GM18909 (cell line): ENCODE results near the gene MPRIP.

Source experiments
- ATAC-seq: cut with Tn5 transposase; IDR thresholded peaks from one replicate; pipeline ENCODE4 v1.9.1; 2021; ENCODE audit warnings: mild to moderate bottlenecking; ENCODE audit not compliant: unreplicated experiment, poor library complexity

MPRIP gene

DNA sequence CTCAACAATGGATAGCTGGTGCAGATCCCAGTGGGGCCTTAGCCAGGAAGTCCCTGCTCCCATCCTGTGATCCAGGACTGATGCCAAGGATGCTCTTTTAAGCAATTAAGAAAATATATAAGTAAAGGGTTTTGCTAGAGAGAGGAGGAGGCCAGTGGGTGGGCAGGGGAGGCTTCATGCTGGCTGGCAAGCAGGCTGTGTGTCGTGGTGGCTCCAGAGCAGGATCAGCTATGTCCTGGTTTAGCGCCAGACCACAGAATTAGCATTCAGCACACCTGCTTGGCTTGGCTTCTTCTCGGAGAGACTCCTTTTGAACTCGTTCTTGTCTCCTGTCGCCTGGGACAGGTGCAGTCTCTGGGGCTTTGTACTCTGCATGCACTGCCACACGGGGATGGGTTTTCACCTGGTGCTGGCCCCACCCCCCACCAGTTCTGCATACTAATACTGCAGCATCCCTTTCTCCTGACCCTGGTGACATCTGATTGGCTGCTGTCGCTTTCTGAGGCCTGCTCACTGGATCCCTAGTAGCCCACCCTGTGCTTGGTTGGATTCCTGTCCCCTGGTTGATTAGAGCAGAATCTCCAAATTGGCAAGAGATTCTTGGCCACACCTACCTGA is 97.8 kb downstream of the MPRIP start:
- ATAC-seq, result no peak

DNA sequence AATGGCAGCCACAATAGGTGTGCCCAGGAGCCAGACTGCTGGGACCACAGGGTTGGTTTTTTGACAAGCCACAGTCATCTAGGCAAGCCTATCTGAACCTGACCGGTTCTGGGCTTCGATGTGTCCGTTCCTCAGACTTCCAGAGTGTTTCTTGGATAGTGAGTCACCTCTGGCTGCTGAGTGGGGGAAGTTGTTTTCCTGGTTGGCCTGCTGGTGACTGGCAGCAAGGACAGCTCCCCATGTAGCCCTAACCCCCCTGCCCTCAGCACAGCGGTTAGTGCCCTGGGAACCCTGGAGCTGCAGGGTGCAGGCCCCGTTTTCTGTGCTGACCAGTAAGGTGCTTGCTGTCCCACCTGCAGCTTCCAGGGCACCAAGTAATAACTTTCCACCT is 98.3 kb downstream of the MPRIP start:
- no peak for ATAC-seq

DNA sequence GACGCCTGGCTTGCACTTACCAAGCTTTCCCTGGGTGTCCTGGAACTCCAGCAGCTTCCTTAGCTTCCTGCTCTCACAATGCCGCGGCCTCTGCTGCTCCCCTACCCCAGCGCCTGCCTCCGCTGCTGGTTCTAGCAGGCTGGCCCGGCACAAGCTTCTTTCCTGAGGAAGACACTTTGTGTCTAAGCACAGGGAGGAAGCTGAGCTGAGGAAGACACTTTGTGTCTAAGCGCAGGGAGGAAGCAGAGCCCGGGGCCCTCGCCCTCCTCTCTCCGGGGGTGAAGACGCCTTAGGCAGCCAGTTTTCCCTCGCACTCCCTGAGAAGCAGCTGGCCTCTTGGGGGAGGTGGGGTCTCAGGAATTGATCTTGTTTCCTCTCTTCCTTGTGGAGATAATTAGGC is 99.0 kb downstream of the MPRIP start:
- ATAC-seq, result no peak

DNA sequence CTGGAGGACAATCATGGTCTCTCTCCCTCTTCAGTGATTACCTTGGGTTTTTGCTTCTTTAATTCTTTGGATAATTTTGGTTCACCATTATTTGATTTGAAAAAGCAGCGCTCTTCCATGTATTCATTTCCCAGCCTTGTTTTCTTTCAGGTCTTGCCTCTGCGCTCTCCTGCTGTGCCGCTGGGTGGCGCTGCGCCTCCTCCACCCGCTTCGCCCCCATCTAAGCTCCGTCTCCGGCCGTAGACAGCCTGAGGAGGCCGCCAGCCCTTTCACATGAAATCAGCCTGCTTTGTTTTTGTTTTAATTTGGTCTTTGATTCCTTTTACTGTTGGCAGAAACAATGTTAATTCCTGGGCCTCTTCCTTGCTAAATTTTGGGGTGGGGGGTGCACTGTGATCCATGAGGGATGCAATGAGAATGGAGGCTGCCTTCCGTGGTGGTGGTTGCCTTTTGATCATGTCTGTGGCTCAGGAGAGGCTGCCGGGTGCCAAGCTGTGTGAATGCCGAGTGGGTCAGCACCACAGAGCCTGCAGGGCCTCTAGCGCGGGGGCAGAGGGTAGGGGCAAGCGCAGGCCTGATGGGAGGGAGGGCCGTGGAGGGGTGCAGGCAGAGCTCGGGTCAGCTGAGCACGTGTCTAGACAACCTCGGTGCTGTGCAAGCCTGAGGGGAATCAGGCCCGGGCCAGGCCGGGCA is 99.7 kb downstream of the MPRIP start:
- ATAC-seq, result no peak

DNA sequence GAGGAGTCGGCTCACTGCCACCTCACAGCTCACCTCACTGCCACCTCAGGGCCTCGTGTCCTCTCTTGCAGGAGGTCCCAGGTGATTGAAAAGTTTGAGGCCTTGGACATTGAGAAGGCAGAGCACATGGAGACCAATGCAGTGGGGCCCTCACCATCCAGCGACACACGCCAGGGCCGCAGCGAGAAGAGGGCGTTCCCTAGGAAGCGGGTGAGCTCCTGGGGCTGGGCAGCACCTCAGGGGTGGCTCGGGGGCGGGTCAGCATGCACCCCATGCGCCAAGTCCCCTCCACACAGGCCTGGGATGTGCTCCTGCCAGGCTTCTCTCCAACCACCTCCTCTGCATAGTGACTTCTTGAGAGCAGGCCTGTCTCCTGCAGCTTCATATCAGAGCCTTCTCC is 100.3 kb downstream of the MPRIP start:
- ATAC-seq, result no peak

DNA sequence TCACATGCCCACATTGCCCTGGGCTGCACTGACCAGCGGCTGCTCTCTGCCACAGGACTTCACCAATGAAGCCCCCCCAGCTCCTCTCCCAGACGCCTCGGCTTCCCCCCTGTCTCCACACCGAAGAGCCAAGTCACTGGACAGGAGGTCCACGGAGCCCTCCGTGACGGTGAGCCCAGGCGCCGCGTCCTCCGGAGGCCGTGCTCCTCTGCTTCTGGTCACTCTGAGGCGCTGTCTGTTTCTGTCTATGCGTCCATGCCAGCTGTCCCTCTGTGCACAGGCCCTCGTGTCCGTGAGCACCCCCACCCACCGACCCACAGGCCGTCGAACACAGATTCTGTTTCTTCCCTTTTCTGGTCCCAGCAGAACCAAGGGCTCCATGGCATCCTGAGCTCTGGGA is 101.2 kb downstream of the MPRIP start:
- no peak for ATAC-seq

DNA sequence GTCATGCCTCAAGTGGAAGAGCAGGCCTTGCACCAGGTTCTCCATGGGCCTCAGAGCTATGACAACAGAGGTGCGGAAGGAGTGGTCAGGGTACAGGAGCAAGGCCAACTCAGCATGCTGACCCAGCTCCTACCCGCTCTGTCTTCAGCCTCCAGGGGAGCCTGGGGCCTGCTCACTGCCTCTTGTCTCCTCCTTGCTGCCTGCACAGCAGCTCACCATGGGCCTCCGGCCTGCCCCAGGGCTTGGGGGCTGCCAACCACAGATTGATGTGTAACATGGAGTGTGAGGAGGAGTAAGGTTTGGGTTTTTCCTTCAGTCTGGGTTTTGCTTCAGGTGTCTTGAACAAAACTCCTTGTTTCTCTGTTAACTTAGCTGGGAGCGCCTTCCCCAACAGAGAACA is 101.8 kb downstream of the MPRIP start:
- no peak for ATAC-seq

DNA sequence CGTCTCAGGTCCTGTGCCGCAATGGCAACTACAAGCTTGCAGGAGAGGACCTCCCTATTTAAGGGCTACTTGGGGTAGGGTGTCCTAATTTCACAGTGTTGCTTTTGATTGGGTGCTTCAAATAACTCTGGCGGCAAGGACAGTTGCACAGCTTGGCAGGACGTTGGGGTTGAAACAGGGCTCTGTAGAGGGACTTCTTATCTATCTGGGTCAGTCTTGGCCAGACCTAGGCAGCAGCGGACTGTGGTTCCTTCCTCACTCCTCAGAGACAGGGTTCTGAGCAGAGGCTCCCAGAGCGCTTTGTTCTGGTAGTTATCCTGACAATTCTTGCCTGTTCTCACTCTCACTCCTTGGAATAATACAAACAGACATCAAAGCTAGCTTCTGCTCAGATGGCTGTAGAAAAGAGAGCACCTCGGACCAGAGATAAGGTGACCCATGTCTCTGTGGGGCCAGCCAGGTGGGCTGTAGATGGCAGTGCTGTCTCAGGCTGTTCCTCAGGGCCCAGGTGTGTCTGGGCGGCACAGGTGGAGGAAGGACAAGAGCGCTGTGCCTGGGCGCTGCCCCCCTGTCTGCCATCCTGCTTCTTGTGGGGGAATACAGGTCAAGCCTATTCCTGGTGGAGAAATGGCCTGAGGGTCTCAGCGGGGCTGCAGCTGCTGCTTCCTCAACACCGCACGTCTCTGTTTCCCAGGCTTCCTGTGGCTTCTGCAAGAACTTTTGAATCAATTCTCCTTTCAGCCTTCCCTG is 102.8 kb downstream of the MPRIP start:
- ATAC-seq, result no peak

DNA sequence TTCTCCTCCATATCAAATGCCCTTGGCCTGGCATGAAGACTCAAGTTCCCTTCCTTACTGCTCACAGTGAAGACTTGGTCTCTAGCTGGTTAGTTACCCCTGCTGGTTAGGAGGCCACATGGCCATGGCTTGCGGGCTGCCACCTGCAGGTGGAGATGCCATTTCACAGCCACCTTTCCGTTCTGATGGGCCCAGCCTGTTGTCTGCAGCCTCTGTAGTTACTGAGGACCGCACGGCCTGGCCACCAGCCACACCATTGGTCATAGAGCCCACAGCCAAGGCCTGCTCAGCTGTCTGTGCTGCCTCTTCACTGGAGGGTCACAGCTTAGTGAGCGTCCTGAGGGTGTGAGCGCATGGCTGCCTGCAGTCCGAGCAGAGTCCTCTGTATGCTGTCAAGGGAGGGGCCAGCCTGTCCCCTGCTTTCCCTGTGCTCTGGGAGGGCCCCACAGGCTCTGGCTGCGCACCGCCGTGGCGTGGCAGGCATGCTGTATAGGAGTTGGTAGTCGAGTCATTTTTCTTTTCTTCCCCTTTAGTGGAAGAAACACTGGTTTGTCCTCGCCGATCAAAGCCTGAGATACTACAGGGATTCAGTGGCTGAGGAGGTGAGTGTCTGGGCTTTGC is 104.6 kb downstream of the MPRIP start:
- no peak for ATAC-seq

DNA sequence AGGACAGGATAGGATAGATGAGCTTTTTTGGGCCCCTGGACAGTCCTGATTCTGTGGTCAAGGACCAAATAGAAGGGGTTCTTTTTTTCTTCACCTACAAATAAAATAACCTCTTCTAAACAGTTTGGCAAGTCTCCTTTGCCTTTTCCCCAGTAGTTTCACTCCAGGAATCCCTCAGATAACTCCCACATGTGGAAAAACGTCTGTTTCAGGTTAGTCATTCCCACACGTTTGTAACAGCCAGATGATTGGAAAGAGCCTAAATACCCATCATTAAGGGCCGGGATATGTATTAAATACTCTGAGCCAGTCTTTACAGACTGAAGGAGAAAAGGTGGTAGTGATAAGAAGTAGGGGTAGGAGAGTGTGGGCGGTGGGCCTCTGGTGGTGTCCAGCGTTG is 105.6 kb downstream of the MPRIP start:
- ATAC-seq, result no peak

DNA sequence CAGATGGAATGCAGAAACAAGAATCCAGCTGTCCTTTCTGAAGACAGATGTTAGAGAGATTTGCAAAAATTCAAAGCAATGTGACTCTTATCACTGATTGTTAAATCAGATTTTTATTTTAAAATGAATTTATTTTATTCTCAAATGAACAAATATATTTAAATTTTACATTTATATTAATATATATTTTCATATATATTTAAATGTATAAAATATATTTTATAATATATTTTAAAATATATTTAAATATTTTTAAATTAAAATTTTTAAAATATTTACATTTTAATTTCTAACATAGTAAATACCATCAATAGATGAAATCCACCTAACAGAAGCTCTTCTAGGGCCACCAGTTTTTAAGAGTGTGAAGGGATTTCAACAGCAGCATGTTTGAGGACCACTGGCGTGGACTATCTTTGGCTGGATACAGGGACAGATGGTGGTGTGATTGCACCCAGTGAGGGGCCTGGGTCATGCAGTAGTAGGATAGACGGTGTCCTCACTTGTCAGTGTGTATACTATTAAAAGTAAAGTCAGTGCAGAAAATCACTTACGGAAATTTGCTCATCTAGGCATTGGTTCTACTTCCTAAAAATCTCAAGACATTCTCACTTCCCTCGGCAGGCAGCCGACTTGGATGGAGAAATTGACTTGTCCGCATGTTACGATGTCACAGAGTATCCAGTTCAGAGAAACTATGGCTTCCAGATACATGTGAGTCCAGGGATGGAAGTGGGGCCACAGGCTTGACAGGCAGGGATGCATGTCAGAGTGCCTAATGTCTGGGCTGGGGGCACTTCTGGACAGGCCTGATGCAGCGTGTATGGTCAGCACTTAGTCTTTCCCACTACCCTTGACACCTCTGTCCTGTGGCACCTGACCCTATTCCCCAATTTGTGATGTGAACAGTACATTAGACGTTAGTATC is 107.5 kb downstream of the MPRIP start:
- ATAC-seq, result no peak

DNA sequence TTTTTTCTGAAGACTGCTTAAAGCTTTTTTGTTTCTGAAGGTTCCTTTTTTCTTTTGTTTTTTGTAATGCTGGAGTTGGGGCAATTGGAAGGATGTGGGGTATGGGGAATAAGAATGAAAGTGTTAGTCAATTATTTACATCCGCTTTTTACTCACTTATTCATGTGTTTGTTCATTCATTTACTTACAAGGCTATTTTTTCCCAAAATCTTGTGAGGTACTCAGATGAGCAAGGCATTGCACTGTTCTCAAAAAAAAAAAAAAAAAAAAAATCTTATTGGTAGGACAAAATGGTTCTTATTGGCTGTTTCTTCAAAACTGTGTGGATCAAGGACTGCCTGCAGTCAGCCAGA is 108.2 kb downstream of the MPRIP start:
- no peak for ATAC-seq

DNA sequence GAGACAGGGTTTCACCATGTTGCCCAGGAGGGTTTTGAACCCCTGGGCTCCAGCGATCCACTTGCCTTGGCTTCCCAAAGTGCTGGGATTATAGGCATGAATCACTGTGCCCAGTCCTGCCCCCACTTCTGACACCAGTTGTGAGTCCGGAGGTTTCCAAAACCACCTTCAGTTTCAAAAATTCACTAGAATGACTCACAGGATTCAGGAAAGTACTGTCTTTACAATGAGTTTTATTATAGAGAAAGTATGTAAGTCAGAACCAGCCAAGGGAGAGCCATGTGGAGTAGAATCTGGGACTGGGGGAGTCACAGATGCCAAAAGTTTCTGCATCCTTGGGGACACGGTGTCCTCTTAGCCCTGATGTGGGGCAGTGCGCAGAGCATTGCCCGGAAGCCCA is 108.8 kb downstream of the MPRIP start:
- ATAC-seq, result no peak

DNA sequence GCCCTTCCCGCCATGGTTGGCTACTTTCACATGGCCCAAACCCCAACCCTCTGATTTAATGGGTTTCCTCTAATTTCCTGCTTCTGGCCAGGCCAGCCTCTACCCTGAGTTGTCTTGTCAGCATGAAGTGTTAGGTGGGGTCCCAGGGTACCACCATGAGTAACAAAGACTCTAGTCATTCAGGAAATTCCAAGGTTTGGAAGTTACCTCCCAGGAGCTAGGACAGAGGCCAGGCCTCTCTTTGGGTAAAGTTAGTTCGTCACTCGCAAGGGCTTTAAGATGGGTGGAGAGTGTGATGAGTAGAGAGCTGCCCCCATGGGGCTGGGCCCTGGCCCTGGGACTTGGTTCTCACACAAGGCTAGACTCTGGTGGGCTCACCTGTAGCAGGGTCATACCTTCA is 109.3 kb downstream of the MPRIP start:
- ATAC-seq, result no peak

DNA sequence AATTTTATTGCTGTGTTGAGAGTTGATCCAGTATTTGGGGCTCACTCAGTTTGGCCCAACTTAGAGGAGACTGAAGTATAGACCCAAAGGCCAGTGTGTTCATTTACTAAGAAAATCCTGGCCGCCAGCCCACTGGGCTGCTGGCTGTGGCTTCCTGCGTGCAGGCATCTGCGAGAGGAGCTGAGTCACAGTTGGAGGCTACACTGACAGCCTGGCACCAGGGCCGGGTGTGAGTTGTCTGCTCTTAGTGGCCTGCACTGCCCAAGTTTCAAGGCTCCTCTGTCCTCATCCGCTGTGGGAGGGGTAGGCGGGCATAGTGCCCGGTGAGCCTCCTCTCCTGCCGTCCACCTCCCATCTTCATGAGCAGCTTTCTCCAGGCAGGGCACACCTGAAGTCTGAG is 109.7 kb downstream of the MPRIP start:
- no peak for ATAC-seq

DNA sequence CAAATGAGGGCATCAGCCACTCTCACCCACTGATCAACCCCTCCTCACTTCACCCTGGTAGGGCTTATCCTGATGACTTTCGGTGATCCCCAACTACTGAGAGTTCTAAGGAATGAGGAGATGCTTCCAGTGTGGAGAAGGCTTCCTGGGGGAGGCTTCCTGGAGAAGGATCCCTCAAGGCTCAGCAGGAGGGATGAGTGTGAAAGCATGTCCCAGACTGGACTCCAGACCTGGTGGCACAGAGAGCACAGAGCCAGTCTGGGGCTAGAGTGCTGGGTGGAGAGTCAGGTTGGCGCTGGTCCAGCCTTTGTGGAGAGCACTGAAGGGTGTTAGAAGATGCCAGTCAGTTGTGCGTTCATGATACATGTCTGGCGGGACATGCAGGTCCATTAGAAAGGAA is 110.1 kb downstream of the MPRIP start:
- no peak for ATAC-seq

DNA sequence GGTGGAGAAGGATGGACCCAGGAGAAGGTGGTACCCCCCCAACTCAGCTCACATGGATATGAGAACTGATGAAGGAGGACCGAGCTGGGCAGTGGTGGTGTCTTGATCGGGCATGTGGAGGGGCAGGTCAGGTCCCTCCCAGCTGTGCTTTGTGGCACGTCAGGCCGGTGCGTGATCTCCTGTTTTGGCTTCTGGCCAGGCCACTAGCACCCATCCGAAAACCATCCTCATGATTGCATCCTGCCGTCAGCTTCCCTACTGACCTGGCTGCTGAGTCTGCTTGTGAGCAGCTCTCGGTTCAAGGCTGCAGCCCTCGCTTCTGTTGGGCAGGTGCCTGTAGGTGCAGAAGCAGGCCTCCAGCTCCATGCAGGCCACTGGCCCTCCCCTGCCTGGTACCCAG is 110.8 kb downstream of the MPRIP start:
- ATAC-seq, result no peak

DNA sequence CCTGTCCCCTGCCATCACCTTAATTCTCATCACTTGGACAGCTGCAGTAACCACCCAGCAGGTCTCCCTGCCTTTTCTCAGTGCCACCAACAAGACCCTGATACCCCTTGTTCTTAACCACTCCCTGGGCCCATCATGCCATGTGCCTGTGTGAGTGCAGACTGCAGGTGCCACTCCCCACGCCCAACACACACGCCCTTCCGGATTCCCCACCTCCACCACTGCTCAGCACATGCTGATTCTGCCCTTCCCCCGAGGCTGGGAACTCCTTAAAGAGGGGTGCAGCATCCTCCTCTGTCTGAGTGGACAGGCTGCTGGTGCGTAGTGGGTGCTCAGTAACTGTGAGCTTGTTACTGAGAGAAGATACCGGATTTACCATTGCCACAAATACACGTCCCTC is 111.5 kb downstream of the MPRIP start:
- ATAC-seq, result no peak

DNA sequence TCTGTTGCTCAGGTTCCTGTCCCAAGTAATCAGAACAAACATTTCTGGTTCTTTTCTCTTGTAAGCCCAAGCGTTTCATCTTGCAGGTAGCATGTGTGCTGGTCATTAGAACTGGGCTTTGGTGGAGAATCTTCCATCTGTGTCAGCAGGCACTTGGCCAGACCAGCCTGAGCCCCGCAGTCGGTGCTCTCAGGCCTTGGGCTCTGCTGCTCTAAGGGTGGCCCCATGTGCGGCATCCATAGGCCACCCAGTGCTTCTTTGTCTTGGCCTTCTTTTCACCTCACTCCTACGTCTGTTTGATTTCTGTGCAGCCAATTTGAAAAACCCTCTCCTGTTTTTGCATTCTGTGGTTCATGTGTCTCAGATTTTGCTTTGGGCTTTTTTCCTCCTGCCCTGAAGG is 112.3 kb downstream of the MPRIP start:
- no peak for ATAC-seq

DNA sequence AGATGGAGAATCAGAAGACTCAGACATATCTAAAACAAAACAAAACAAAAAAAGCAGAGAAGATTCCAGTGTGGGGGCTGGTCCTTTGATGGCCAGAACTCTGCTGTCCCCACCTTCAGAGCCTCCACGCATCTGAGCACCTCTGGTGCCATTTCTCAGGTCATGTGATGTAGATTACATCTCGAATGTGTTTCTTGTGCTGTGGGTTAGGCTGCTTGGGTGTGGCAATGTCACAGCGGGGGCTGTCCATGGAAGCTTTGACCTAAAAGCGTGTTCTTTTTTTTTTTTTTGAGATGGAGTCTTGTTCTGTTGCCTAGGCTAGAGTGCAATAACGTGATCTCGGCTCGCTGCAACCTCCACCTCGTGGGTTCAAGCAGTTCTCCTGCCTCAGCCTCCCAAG is 112.7 kb downstream of the MPRIP start:
- no peak for ATAC-seq
